NCI-H2227 treated with DMSO at 0.1 percent for 48 hours (cell line): ENCODE data around the gene ALKBH1.
"Not testable (repeated sequence)": the region's sequence is repeated elsewhere in the genome, so short reads cannot be mapped to it uniquely, and the experiment has no call there.

Source experiments
- DNase-seq: peaks from one replicate; lab custom pipeline; 2025; lab: John Stamatoyannopoulos, UW

Gene ALKBH1, protein sequence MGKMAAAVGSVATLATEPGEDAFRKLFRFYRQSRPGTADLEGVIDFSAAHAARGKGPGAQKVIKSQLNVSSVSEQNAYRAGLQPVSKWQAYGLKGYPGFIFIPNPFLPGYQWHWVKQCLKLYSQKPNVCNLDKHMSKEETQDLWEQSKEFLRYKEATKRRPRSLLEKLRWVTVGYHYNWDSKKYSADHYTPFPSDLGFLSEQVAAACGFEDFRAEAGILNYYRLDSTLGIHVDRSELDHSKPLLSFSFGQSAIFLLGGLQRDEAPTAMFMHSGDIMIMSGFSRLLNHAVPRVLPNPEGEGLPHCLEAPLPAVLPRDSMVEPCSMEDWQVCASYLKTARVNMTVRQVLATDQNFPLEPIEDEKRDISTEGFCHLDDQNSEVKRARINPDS

GRCh38 chr14:77707724-77708408, at the start of gene ALKBH1, which contains the start of gene SLIRP:
Gene ALKBH1 (minus strand): TSS chr14:77708023. CDS start chr14:77708004, 19 bp downstream.
Gene SLIRP (plus strand): TSS chr14:77708103. CDS start chr14:77708112, 9 bp downstream.
- peak; percentile 82 for DNase-seq

DNA sequence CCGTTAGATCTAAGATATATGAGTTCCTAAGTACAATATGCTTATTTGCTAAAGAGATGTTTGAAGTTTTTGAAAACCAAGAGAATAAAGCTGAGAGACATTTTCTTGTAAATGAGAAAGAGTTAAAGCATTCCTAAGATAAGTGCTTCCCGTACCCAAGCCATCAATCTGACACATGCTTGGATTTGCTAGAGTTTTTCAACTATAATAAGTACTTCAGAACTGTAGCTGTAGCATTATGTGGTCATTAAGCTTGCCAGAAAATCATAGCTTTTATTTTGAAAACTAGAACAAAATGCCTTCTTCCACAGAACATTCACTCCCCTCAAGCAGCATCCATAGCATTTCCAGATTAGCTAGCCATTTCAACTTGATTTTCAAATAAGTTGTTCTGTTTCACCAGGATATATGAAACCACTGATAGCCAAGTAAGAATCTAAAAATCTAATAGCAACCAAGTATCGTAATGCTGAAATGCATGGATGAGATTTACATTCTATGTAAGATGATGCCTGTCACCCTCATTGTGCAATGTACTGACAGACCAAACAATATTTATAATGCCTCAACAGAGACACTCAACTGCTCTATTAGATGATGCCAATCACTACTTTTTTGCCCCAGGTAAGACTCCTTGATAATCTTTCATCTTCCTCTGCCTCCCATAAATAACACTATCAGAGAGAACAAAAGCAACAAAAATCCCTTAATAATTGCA, 45.1 kb upstream of the ALKBH1 start:
- peak; percentile 69 for DNase-seq

GRCh38 chr14:77752266-77752665, 44.4 kb upstream of the ALKBH1 start:
- no peak for DNase-seq

GRCh38 chr14:77747425-77747824, 39.6 kb upstream of the ALKBH1 start:
- DNase-seq: not testable (repeated sequence)

DNA sequence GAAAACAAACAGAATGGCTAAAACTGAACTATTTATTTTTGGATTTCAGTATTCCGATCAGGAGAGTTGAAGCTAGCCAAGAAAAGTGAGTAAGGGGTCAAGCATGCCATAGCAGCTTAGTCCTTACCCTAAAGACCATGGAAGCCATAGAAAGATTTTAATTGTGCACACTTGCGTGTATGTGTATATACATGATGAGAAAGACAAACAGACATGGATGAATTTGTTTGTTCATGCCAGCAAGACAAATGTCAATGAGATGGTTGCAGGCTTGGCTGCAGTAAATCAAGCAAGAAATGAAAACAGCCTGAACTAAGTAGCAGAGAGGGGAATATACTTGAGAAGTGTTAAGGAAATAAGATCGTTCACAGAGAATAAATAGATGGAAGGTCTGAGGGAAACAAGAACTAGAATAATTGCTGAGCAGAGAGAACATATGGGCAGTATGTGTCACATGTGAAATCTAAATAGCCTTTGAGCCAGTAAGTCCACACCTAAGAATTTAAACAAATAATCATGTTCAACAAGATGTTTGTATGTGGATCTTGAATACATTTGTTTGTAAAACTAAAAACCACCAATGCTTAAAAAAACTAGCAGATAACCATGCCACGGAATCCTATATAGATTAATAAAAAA, 38.4 kb upstream of the ALKBH1 start:
- no peak for DNase-seq

GRCh38 chr14:77741438-77741837, 33.6 kb upstream of the ALKBH1 start:
- DNase-seq: no peak

- no peak for DNase-seq
These were observed 30.9 kb upstream of the ALKBH1 start for GRCh38 chr14:77738559-77739250.

GRCh38 chr14:77730976-77731497, 23.2 kb upstream of the ALKBH1 start:
- DNase-seq: no peak

DNA sequence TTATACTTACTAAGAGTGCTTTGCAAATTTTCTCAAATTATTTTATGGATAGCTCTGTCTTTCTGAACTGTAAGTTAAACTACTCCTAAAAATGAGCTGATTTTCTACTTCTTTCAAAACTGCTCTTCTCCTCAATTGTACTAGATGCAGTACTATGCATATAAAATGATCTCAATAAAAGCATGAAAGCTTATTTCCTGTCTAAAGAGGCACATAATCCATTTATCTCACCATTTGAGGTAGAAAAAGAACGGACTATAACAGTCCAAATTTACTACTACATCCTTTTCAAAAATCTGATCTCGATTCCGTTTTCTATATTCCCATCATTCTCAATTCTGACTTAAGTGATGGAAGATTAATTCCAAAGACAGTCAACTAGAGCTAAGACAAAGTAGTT, 14.5 kb upstream of the ALKBH1 start:
- DNase-seq: no peak

- DNase-seq: no peak
These were observed 13.6 kb upstream of the ALKBH1 start for GRCh38 chr14:77721437-77721836.

- DNase-seq: no peak
These were observed 9.9 kb upstream of the ALKBH1 start for GRCh38 chr14:77717608-77718305.

GRCh38 chr14:77714926-77715325, 7.1 kb upstream of the ALKBH1 start:
- no peak for DNase-seq

DNA sequence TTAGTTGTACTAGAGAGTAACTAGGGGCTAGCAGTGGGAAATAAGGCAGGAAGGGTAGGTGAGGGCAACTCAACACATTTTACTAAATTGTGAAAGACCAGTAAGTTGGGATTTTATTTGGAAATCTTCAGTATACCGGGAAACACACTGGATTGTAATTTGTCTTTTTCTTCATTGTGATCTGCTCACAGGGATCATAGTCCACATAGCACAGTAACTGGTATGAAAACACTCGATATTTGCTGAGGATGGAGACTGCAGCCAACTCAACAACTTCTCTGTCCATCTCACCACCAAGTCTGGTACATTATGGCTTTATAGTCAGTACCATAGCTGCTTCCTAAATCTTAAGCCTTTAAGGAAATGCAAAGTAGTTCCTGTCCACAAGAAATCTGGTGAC, 2.5 kb upstream of the ALKBH1 start:
- no peak for DNase-seq

DNA sequence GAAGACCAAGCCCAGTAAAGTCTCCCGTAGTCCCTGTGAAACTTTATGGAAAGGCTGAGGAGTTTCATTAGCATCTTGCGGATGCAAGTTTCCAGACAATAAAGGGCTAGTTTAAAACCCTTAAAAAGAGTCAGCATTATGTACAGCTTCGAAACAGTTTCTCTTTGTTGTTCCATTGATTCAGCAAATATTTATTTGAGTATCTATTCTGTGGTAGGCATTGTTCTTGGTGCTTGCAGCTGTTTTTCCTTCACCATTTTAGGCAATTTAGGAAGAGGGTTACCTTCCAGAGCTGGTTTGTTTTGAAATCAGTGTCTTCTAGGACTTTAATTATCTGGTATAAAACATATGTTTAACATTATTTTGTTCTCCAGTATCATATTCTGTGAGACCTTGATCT, 1.6 kb upstream of the ALKBH1 start:
- DNase-seq: no peak

- no peak for DNase-seq
These were observed 926 bp upstream of the ALKBH1 start for GRCh38 chr14:77708749-77709148.

GRCh38 chr14:77707355-77707723, 484 bp downstream of the ALKBH1 start:
- DNase-seq: peak; percentile 53

- DNase-seq: no peak
These were observed 16.6 kb downstream of the ALKBH1 start for GRCh38 chr14:77691259-77691658.

- DNase-seq: no peak
These were observed 25.7 kb downstream of the ALKBH1 start for GRCh38 chr14:77682158-77682553.

DNA sequence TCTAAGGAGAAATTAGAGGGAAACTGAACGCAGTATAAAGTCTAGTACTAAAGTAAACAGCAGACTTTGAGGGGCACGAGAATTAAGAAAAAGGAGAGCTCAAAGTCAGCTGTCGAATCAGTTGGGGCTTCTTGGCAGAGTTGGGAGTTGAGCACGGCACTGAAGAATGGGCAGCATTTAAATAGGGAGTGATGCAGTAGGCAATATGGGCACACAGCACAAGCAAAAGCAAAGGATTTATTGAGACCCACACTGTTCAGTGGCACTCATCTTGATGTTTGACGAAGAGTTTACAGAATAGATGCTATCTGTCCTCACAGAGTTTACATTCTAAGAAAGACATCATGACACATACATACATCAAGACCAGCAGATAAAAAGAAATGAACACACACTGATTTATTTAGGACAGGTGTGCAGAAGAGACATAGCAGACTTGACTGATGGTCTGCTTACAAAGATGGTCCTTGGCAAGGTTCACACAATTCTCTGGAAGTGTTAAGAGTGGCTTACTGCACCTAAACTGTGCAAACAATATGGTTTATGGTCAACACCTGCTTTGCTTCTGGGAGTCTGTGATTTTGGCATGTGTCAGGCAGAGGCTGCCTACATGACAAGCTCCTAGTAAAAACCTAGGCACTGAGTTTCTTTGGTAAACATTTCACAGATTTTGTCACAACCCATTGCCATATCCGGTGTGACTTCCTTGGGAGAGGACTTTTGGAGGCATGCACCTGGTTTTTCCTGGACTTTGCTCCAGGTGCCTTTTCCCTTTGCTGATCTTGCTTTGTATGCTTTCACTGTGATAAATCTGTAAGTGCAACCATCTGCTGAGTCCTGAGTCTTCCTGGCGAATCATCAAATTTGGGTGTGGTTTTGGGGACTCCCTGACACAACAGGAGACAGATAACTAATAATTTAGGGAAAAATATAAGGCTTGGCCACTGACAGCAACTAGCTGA, 26.3 kb downstream of the ALKBH1 start:
- no peak for DNase-seq

- DNase-seq: no peak
These were observed 32.9 kb downstream of the ALKBH1 start for GRCh38 chr14:77674931-77675330.
